Thyroid gland (tissue), 4 donors: ENCODE results near the gene CZIB.

ENCODE experiments used
- CTCF ChIP-seq, 6 experiments: fragments of 200-600 bp in 3 of 6; fragments of 450-650 bp in 3 of 6; sonication (generic) in 3 of 6; IDR thresholded peaks; one replicate each; pipeline ENCODE4 v1.5.1; 2016 to 2019; ENCODE audit warnings: antibody characterized with exemption in 6 of 6, mild to moderate bottlenecking in 2 of 6, inconsistent platforms in 1 of 6, moderate library complexity in 1 of 6
- POLR2A ChIP-seq, 2 donors: fragments of 450-650 bp; IDR thresholded peaks; one replicate each; pipeline ENCODE4 v1.6.1; 2017; ENCODE audit warnings: antibody characterized with exemption in 2 of 2, mild to moderate bottlenecking in 2 of 2, moderate library complexity in 1 of 2

- TF ChIP-seq CTCF (IDR thresholded peaks at IDR 0.05) (no peak), POLR2A (IDR thresholded peaks at IDR 0.05) (no peak)
These were observed 32.3 kb downstream of the CZIB start for GRCh38 chr1:53188099-53188498.
